Neural cell (in vitro differentiated cells): ENCODE measurements around the gene HOATZ. TPM values are rescaled to one million over a fixed set of nuclear protein-coding genes. Genes with fewer than 3 reads are reported as not detected.

Experiments
- H2AFZ ChIP-seq: fragments of 200-600, 300-800 bp; sonication (generic), shearing (Covaris generic); 2 replicates; pipeline ENCODE4 v1.6.0; 2014; ENCODE audit warnings: low read depth, mild to moderate bottlenecking, antibody characterized with exemption, low read length, moderate library complexity
- H3F3A ChIP-seq: fragments of 200-600 bp; shearing (Covaris generic); 2 replicates; pipeline ENCODE4 v1.6.1; 2016; ENCODE audit warnings: mild to moderate bottlenecking, moderate library complexity, mixed read lengths, antibody characterized with exemption, low read length; ENCODE audit not compliant: insufficient read depth, poor library complexity, severe bottlenecking
- H3K27ac ChIP-seq: fragments of 200-600, 300-800 bp; sonication (generic), shearing (Covaris generic); 2 replicates; pipeline ENCODE4 v1.5.1; 2014; ENCODE audit warnings: mild to moderate bottlenecking, low read length, moderate library complexity
- H3K27me3 ChIP-seq: fragments of 300-800, 200-600 bp; sonication (generic), shearing (Covaris generic); 2 replicates; pipeline ENCODE4 v1.6.0; 2014; ENCODE audit warnings: mild to moderate bottlenecking, low read depth, low read length, moderate library complexity; ENCODE audit not compliant: insufficient read depth
- H3K36me3 ChIP-seq: fragments of 300-800, 200-600 bp; sonication (generic), shearing (Covaris generic); 2 replicates; pipeline ENCODE4 v1.5.1; 2014; ENCODE audit warnings: mild to moderate bottlenecking, antibody characterized with exemption, low read length, moderate library complexity; ENCODE audit not compliant: insufficient read depth
- H3K4me2 ChIP-seq: fragments of 300-800, 200-600 bp; sonication (generic), shearing (Covaris generic); 2 replicates; pipeline ENCODE4 v1.6.0; 2014; ENCODE audit warnings: mild to moderate bottlenecking, low read length
- H3K4me3 ChIP-seq: fragments of 300-800, 200-600 bp; sonication (generic), shearing (Covaris generic); 2 replicates; pipeline ENCODE4 v1.5.1; 2014; ENCODE audit warnings: mild to moderate bottlenecking, low read length, moderate library complexity
- H3K79me2 ChIP-seq: fragments of 200-600 bp; shearing (Covaris generic); replicated peaks from 2 replicates; pipeline ENCODE4 v1.6.0; 2014; ENCODE audit warnings: mild to moderate bottlenecking, low read length, moderate library complexity; ENCODE audit not compliant: insufficient read depth
- H3K9ac ChIP-seq: fragments of 300-800, 200-600 bp; sonication (generic), shearing (Covaris generic); 2 replicates; pipeline ENCODE4 v1.6.1; 2016; ENCODE audit warnings: mild to moderate bottlenecking, low read length, mixed read lengths
- H3K9me2 ChIP-seq: fragments of 200-600 bp; shearing (Covaris generic); 2 replicates; pipeline ENCODE4 v1.6.1; 2016; ENCODE audit warnings: mild to moderate bottlenecking, low read length, mixed read lengths; ENCODE audit not compliant: insufficient read depth
- H3K9me3 ChIP-seq: fragments of 200-600, 300-800 bp; sonication (generic), shearing (Covaris generic); 2 replicates; pipeline ENCODE4 v1.6.1; 2016; ENCODE audit warnings: mild to moderate bottlenecking, mixed run types, low read length, moderate library complexity, mixed read lengths
- H4K20me1 ChIP-seq: fragments of 200-600 bp; shearing (Covaris generic); 2 replicates; pipeline ENCODE4 v1.6.1; 2016; ENCODE audit warnings: mild to moderate bottlenecking, mixed run types; ENCODE audit not compliant: insufficient read depth
- EP300 ChIP-seq: fragments of 450-650 bp; conservative IDR thresholded peaks from 2 replicates; pipeline ENCODE4 v1.6.1; 2014; ENCODE audit warnings: antibody characterized with exemption, mild to moderate bottlenecking, moderate library complexity; ENCODE audit not compliant: poor library complexity, severe bottlenecking
- EZH2 ChIP-seq: fragments of 200-600, 300-800 bp; shearing (Covaris generic), sonication (generic); IDR thresholded peaks from 2 replicates; pipeline ENCODE4 v1.6.1; 2014; ENCODE audit warnings: antibody characterized with exemption, low read length, borderline replicate concordance, mild to moderate bottlenecking; ENCODE audit not compliant: insufficient read depth, poor library complexity, severe bottlenecking
- MXI1 ChIP-seq: fragments of 450-650 bp; conservative IDR thresholded peaks from 2 replicates; pipeline ENCODE4 v1.6.1; 2014; ENCODE audit warnings: antibody characterized with exemption, mild to moderate bottlenecking; ENCODE audit not compliant: poor library complexity, severe bottlenecking
- POLR2AphosphoS5 ChIP-seq: IDR thresholded peaks from 2 replicates; pipeline ENCODE4 v1.6.1; 2012
- RAD21 ChIP-seq: fragments of 450-650 bp; conservative IDR thresholded peaks from 2 replicates; pipeline ENCODE4 v1.6.1; 2014; ENCODE audit warnings: antibody characterized with exemption, mild to moderate bottlenecking, moderate library complexity
- SMC3 ChIP-seq: fragments of 450-650 bp; conservative IDR thresholded peaks from 2 replicates; pipeline ENCODE4 v1.6.1; 2014; ENCODE audit warnings: antibody characterized with exemption, mild to moderate bottlenecking, moderate library complexity; ENCODE audit not compliant: poor library complexity
- TAF1 ChIP-seq: IDR thresholded peaks from 2 replicates; pipeline ENCODE4 v1.6.1; 2012; ENCODE audit warnings: low read depth
- polyA plus RNA-seq: library from polyadenylated mRNA; depleted of rRNA; stranded (reverse); fragments of >200 nt; gene quantifications from 2 replicates; pipeline ENCODE4 v1.2.3, GENCODE V29; 2014
- TF ChIP-seq, protein P1 (sequence below): IDR thresholded peaks from 2 replicates; pipeline ENCODE4 v1.6.1; 2012; ENCODE audit warnings: borderline replicate concordance
- TF ChIP-seq, protein P2 (sequence below): fragments of 450-650 bp; IDR thresholded peaks from 2 replicates; pipeline ENCODE4 v1.5.1; 2014; ENCODE audit warnings: antibody characterized with exemption, mild to moderate bottlenecking, moderate library complexity; ENCODE audit not compliant: poor library complexity, severe bottlenecking

Gene HOATZ
- polyA plus RNA-seq, 1 donor from 2014 or later = not detected

DNA sequence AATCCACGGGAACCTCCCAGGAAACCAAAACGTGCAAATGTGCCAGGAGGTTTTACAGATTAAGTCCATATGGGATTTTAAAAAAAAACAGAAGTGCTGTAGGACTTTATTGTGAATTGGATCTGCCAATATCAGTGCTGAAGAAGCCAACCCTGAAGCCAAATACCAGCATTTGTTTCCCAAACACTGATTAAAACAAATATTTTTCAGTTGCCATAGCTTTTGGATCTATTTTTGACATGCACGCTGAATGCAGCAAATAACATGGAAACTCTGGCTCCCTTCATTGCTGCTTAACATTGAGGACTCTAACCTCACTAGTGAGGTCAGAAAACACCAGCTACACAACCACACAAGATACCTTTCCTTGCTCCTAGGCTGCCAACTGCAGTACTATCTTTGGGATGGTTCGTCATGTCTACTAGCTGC is 59.3 kb downstream of the HOATZ start:
- Histone ChIP-seq H3K36me3 (no peaks in the 10 kb centered on the region), H3F3A (no peaks in the 10 kb centered on the region), H3K27me3 (no peaks in the 10 kb centered on the region), H2AFZ (no peak overlapping the region), H3K9me2 (no peaks in the 10 kb centered on the region), H3K79me2 (no peaks in the 10 kb centered on the region), H3K4me3 (no peak overlapping the region), H3K9me3 (no peaks in the 10 kb centered on the region), H3K9ac (no peak overlapping the region), H3K4me2 (no peak overlapping the region), H4K20me1 (no peaks in the 10 kb centered on the region), H3K27ac (no peak overlapping the region)
- TF ChIP-seq MXI1 = no peak
- no peak for TF ChIP-seq POLR2AphosphoS5
- TF ChIP-seq, protein P1, sequence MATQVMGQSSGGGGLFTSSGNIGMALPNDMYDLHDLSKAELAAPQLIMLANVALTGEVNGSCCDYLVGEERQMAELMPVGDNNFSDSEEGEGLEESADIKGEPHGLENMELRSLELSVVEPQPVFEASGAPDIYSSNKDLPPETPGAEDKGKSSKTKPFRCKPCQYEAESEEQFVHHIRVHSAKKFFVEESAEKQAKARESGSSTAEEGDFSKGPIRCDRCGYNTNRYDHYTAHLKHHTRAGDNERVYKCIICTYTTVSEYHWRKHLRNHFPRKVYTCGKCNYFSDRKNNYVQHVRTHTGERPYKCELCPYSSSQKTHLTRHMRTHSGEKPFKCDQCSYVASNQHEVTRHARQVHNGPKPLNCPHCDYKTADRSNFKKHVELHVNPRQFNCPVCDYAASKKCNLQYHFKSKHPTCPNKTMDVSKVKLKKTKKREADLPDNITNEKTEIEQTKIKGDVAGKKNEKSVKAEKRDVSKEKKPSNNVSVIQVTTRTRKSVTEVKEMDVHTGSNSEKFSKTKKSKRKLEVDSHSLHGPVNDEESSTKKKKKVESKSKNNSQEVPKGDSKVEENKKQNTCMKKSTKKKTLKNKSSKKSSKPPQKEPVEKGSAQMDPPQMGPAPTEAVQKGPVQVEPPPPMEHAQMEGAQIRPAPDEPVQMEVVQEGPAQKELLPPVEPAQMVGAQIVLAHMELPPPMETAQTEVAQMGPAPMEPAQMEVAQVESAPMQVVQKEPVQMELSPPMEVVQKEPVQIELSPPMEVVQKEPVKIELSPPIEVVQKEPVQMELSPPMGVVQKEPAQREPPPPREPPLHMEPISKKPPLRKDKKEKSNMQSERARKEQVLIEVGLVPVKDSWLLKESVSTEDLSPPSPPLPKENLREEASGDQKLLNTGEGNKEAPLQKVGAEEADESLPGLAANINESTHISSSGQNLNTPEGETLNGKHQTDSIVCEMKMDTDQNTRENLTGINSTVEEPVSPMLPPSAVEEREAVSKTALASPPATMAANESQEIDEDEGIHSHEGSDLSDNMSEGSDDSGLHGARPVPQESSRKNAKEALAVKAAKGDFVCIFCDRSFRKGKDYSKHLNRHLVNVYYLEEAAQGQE = no peak
- TF ChIP-seq EP300 = no peak
- TF ChIP-seq, protein P2, sequence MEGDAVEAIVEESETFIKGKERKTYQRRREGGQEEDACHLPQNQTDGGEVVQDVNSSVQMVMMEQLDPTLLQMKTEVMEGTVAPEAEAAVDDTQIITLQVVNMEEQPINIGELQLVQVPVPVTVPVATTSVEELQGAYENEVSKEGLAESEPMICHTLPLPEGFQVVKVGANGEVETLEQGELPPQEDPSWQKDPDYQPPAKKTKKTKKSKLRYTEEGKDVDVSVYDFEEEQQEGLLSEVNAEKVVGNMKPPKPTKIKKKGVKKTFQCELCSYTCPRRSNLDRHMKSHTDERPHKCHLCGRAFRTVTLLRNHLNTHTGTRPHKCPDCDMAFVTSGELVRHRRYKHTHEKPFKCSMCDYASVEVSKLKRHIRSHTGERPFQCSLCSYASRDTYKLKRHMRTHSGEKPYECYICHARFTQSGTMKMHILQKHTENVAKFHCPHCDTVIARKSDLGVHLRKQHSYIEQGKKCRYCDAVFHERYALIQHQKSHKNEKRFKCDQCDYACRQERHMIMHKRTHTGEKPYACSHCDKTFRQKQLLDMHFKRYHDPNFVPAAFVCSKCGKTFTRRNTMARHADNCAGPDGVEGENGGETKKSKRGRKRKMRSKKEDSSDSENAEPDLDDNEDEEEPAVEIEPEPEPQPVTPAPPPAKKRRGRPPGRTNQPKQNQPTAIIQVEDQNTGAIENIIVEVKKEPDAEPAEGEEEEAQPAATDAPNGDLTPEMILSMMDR = no peak
- TF ChIP-seq RAD21 = no peak
- no peak for TF ChIP-seq SMC3
- TF ChIP-seq EZH2 = no peak
- TF ChIP-seq TAF1 = no peak

DNA sequence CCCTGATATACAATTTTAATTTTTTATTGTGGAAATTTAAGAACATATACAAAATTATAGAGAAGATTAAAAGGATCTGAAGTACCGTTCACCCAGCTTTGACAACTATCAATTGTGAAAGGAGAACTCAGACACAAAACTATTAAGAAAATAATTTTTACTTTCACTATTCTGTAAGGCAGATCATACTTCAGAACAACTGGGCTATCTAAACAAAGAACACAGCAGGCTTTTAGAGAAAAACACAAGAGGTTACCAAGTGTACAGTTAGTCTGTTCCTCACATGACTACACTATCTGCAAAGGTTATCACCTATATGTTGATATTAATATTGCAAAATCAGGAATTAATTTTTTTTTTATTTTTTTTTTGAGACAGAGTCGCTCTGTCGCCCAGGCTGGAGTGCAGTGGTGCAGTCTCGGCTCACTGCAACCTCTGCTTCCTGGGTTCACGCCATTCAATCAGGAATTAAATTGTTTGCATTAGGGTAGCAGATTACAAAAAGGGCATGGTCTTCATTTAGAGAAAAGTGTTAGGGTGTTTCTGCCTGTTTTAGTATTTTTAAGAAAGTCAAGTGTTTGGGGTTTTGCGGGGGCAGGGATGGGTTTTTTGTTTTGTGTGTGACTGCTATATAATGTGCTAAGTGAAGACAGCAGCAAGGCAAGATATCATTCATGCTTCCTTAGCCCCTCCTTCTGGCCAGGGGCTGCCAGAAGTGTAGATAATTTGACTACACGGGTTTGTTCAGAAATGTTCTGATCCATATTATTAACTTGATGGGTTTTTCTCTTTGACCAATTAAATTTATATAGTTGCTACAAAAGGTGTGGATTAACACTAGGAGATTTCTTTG is 60.0 kb downstream of the HOATZ start:
- no peaks in the 10 kb centered on the region for H3K79me2 ChIP-seq
- TF ChIP-seq EZH2 (no peak), POLR2AphosphoS5 (no peak), SMC3 (no peak), RAD21 (no peak), TAF1 (no peak), EP300 (no peak), MXI1 (no peak)
- TF ChIP-seq, protein P2 = no peak
- TF ChIP-seq, protein P1 = no peak
- H3K9me2 ChIP-seq = no peaks in the 10 kb centered on the region
- no peak overlapping the region for H3K27ac ChIP-seq
- no peak overlapping the region for H2AFZ ChIP-seq
- H3K36me3 ChIP-seq = no peaks in the 10 kb centered on the region
- no peak overlapping the region for H3K4me2 ChIP-seq
- no peaks in the 10 kb centered on the region for H3K27me3 ChIP-seq
- H3F3A ChIP-seq = no peaks in the 10 kb centered on the region
- H4K20me1 ChIP-seq = no peaks in the 10 kb centered on the region
- no peak overlapping the region for H3K4me3 ChIP-seq
- H3K9ac ChIP-seq = no peak overlapping the region
- no peaks in the 10 kb centered on the region for H3K9me3 ChIP-seq
